ENCODE data around the gene ZNF436. TPM values are rescaled to one million over a fixed set of nuclear protein-coding genes. Genes with fewer than 3 reads are reported as not detected.

Gene ZNF436
- total RNA-seq, 3 donors from 2014 or later (not counting 1 experiment from before 2014, with no cell fraction given), result 4.5 to 7.8 (median 5.7) TPM

GRCh38 chr1:23352096-23352695, 17.4 kb downstream of the ZNF436 start:
- 85% methylated on average over 1 of the region's 1 CpG for WGBS (ENCODE audit: insufficient coverage)
- Histone ChIP-seq H3K36me3 (ENCODE audit: control insufficient read depth, insufficient read depth, low read length) (no peaks in the 10 kb centered on the region), H3K27ac (ENCODE audit: low read length) (no peak overlapping the region), H3K4me3 (ENCODE audit: low read length) (no peak overlapping the region), H3K9me3 (ENCODE audit: control insufficient read depth, insufficient read depth, low read length) (no peaks in the 10 kb centered on the region), H3K4me1 (ENCODE audit: control insufficient read depth, insufficient read depth, low read length) (no peaks in the 10 kb centered on the region), H3K27me3 (ENCODE audit: control insufficient read depth, insufficient read depth, low read length) (no peaks in the 10 kb centered on the region)
- DNase-seq (no peak), ATAC-seq (no peak)
- Mint-ChIP-seq H3K4me3 (no peak overlapping the region), H3K9me3 (no peaks in the 10 kb centered on the region), H3K27me3 (ENCODE audit: low read depth in 2 of 2) (no peaks in the 10 kb centered on the region), H3K4me1 (peaks cover 0 to 6% of the 10 kb centered on the region in 2 donors), H3K36me3 (no peaks in the 10 kb centered on the region), H3K27ac (no peak overlapping the region)
- TF ChIP-seq CTCF (IDR thresholded peaks at IDR 0.05), result no peak
- intact Hi-C loops (cut with micrococcal nuclease), result no loop called here

- no peaks in the 10 kb centered on the region for H3K36me3 ChIP-seq (ENCODE audit: control insufficient read depth, insufficient read depth, low read length)
- no peaks in the 10 kb centered on the region for H3K27me3 Mint-ChIP-seq (ENCODE audit: low read depth in 2 of 2)
- H3K9me3 ChIP-seq (ENCODE audit: control insufficient read depth, insufficient read depth, low read length), result no peaks in the 10 kb centered on the region
- intact Hi-C loops (cut with micrococcal nuclease), result no loop called here
- WGBS (ENCODE audit: insufficient coverage), result 97% methylated on average over 14 of the region's 14 CpGs
- no peak for TF ChIP-seq CTCF (IDR thresholded peaks at IDR 0.05)
- DNase-seq, result no peak
- H3K4me3 ChIP-seq (ENCODE audit: low read length), result no peak overlapping the region
- H3K4me1 Mint-ChIP-seq, result peaks cover 31 to 34% of the 10 kb centered on the region in 2 donors
- H3K27ac ChIP-seq (ENCODE audit: low read length), result no peak overlapping the region
- H3K9me3 Mint-ChIP-seq, result no peaks in the 10 kb centered on the region
- H3K36me3 Mint-ChIP-seq, result no peaks in the 10 kb centered on the region
- no peak for ATAC-seq
- no peaks in the 10 kb centered on the region for H3K27me3 ChIP-seq (ENCODE audit: control insufficient read depth, insufficient read depth, low read length)
- H3K4me1 ChIP-seq (ENCODE audit: control insufficient read depth, insufficient read depth, low read length), result peaks cover 12% of the 10 kb centered on the region
- H3K4me3 Mint-ChIP-seq, result peak overlapping the region; percentile 26
- H3K27ac Mint-ChIP-seq, result no peak overlapping the region
These were observed 23.7 kb downstream of the ZNF436 start for GRCh38 chr1:23345920-23346319.

GRCh38 chr1:23344987-23345472, 24.6 kb downstream of the ZNF436 start:
- intact Hi-C loops (cut with micrococcal nuclease), result loop anchor here (1.0 kb wide), 1 partner anchor 23 kb away; no protein-coding TSS in a partner anchor
- peak overlapping the region; percentile 86 to 98 for H3K27ac Mint-ChIP-seq
- H3K9me3 Mint-ChIP-seq, result no peaks in the 10 kb centered on the region
- H3K27me3 Mint-ChIP-seq (ENCODE audit: low read depth in 2 of 2), result no peaks in the 10 kb centered on the region
- H3K4me3 Mint-ChIP-seq, result peak overlapping the region; percentile 94
- no peak for DNase-seq
- no peak for TF ChIP-seq CTCF (IDR thresholded peaks at IDR 0.05)
- H3K27me3 ChIP-seq (ENCODE audit: control insufficient read depth, insufficient read depth, low read length), result no peaks in the 10 kb centered on the region
- H3K36me3 ChIP-seq (ENCODE audit: control insufficient read depth, insufficient read depth, low read length), result no peaks in the 10 kb centered on the region
- H3K9me3 ChIP-seq (ENCODE audit: control insufficient read depth, insufficient read depth, low read length), result no peaks in the 10 kb centered on the region
- H3K4me3 ChIP-seq (ENCODE audit: low read length), result peak overlapping the region; percentile 90
- peak overlapping the region; percentile 86 for H3K27ac ChIP-seq (ENCODE audit: low read length)
- no peak for ATAC-seq
- H3K36me3 Mint-ChIP-seq, result no peaks in the 10 kb centered on the region
- peaks cover 40 to 43% of the 10 kb centered on the region in 2 donors for H3K4me1 Mint-ChIP-seq
- WGBS (ENCODE audit: insufficient coverage), result 43% methylated on average over 6 of the region's 8 CpGs
- peaks cover 12% of the 10 kb centered on the region for H3K4me1 ChIP-seq (ENCODE audit: control insufficient read depth, insufficient read depth, low read length)

All from natural killer cell (primary cell).